IMR-90 (cell line): ENCODE data around the gene KAZALD1. TPM values are rescaled to one million over a fixed set of nuclear protein-coding genes. Genes with fewer than 3 reads are reported as not detected.

Experiments used
- ATAC-seq: fragments of 200-7000 bp; cut with Tn5 transposase; 2 replicates; pipeline ENCODE4 v1.9.1; 2020; ENCODE audit warnings: low read depth, mild to moderate bottlenecking, moderate library complexity
- BruUV-seq: library from RNA; stranded (reverse); fragments of 400-500 nt; replicated peaks from 2 replicates; lab custom pipeline; 2021; lab: Mats Ljungman, UMichigan
- CTCF ChIA-PET: fragments of 300-600 bp; formaldehyde crosslinking; extraction: SDS; loops from one replicate; lab custom pipeline; 2021; ENCODE audit warnings: antibody characterized with exemption; lab: Yijun Ruan, JAX
- POLR2A ChIA-PET: fragments of 300-600 bp; sonication (Branson Sonifier 250); formaldehyde crosslinking; loops from one replicate; lab custom pipeline; 2022; ENCODE audit warnings: antibody characterized with exemption; ENCODE audit not compliant: unreplicated experiment; lab: Charles Lee
- DNase-seq: peaks from one replicate; pipeline ENCODE4 v3.0.0; 2013
- H2AFZ ChIP-seq: replicated peaks from 2 replicates; pipeline ENCODE3; 2013; ENCODE audit warnings: low read length, mild to moderate bottlenecking; ENCODE audit not compliant: poor library complexity
- H2AK5ac ChIP-seq: 2 replicates; pipeline ENCODE4 v1.6.1; 2013; ENCODE audit warnings: low read depth, low read length, inconsistent platforms
- H2AK9ac ChIP-seq: replicated peaks from 2 replicates; pipeline ENCODE3; 2013; ENCODE audit warnings: mild to moderate bottlenecking, low read depth, low read length, moderate library complexity; ENCODE audit not compliant: poor library complexity
- H2BK120ac ChIP-seq: 2 replicates; pipeline ENCODE4 v1.6.1; 2013; ENCODE audit warnings: low read depth, low read length, inconsistent platforms
- H2BK15ac ChIP-seq: 3 replicates; pipeline ENCODE4 v1.6.1; 2013; ENCODE audit warnings: low read depth, low read length, inconsistent platforms
- H2BK20ac ChIP-seq: 2 replicates; pipeline ENCODE4 v1.6.1; 2013; ENCODE audit warnings: low read depth, mild to moderate bottlenecking, inconsistent platforms, low read length, moderate library complexity
- H2BK5ac ChIP-seq: 2 replicates; pipeline ENCODE4 v1.6.1; 2013; ENCODE audit warnings: mild to moderate bottlenecking, low read depth, low read length, inconsistent platforms; ENCODE audit not compliant: poor library complexity, severe bottlenecking
- H3K14ac ChIP-seq: replicated peaks from 2 replicates; pipeline ENCODE4 v1.6.1; 2013; ENCODE audit warnings: low read depth, low read length, inconsistent platforms
- H3K18ac ChIP-seq: 2 replicates; pipeline ENCODE4 v1.6.1; 2013; ENCODE audit warnings: low read depth, low read length, control low read depth
- H3K23ac ChIP-seq: 2 replicates; pipeline ENCODE4 v1.6.1; 2013; ENCODE audit warnings: low read depth, low read length, inconsistent platforms
- H3K27ac ChIP-seq: 2 replicates; pipeline ENCODE4 v1.5.1; 2013; ENCODE audit warnings: mild to moderate bottlenecking, control low read depth, low read length; ENCODE audit not compliant: insufficient read depth
- H3K27me3 ChIP-seq: 2 replicates; pipeline ENCODE4 v1.6.1; 2013; ENCODE audit warnings: low read length; ENCODE audit not compliant: control insufficient read depth, insufficient read depth
- H3K36me3 ChIP-seq: 2 replicates; pipeline ENCODE4 v1.6.1; 2013; ENCODE audit warnings: low read length, mixed read lengths; ENCODE audit not compliant: control insufficient read depth, insufficient read depth
- H3K4ac ChIP-seq: 2 replicates; pipeline ENCODE4 v1.6.1; 2013; ENCODE audit warnings: low read depth, low read length, inconsistent platforms
- H3K4me1 ChIP-seq: 2 replicates; pipeline ENCODE4 v1.6.1; 2013; ENCODE audit warnings: low read length, mixed read lengths; ENCODE audit not compliant: control insufficient read depth, insufficient read depth
- H3K4me2 ChIP-seq: 2 replicates; pipeline ENCODE4 v1.6.1; 2013; ENCODE audit warnings: low read depth, mild to moderate bottlenecking, control low read depth, low read length, moderate library complexity
- H3K4me3 ChIP-seq: 2 replicates; pipeline ENCODE4 v1.5.1; 2013; ENCODE audit warnings: low read depth, mild to moderate bottlenecking, control low read depth, low read length, moderate library complexity; ENCODE audit not compliant: insufficient read depth
- H3K56ac ChIP-seq: 2 replicates; pipeline ENCODE4 v1.6.1; 2013; ENCODE audit warnings: low read length, inconsistent platforms; ENCODE audit not compliant: insufficient read depth; ENCODE audit errors: extremely low read depth
- H3K79me1 ChIP-seq, 2 experiments: 2 replicates each; pipeline ENCODE4 v1.6.1; 2013; ENCODE audit warnings: low read length in 2 of 2, inconsistent platforms in 1 of 2, low read depth in 1 of 2
- H3K9ac ChIP-seq: 2 replicates; pipeline ENCODE4 v1.6.1; 2013; ENCODE audit warnings: low read depth, low read length, control low read depth
- H3K9me1 ChIP-seq: 2 replicates; pipeline ENCODE4 v1.6.1; 2013; ENCODE audit warnings: low read length, inconsistent platforms; ENCODE audit not compliant: insufficient read depth
- H3K9me3 ChIP-seq: 2 replicates; pipeline ENCODE4 v1.6.1; 2013; ENCODE audit warnings: low read length; ENCODE audit not compliant: control insufficient read depth, insufficient read depth
- H4K20me1 ChIP-seq: 2 replicates; pipeline ENCODE4 v1.6.1; 2013; ENCODE audit warnings: low read length, inconsistent platforms; ENCODE audit not compliant: insufficient read depth
- H4K5ac ChIP-seq: 2 replicates; pipeline ENCODE4 v1.6.1; 2013; ENCODE audit warnings: mild to moderate bottlenecking, low read depth, low read length, control low read depth
- H4K8ac ChIP-seq, 2 experiments: 2 replicates each; pipeline ENCODE4 v1.6.1; 2013; ENCODE audit warnings: low read depth in 2 of 2, low read length in 2 of 2, control low read depth in 1 of 2, inconsistent platforms in 1 of 2
- H4K91ac ChIP-seq: 2 replicates; pipeline ENCODE4 v1.6.1; 2013; ENCODE audit warnings: low read depth, low read length, inconsistent platforms; ENCODE audit not compliant: insufficient read depth
- BHLHE40 ChIP-seq: fragments of 150-350 bp; IDR thresholded peaks from 2 replicates; pipeline ENCODE4 v1.6.1; 2016; ENCODE audit warnings: mild to moderate bottlenecking, low read depth, low read length
- CEBPB ChIP-seq: IDR thresholded peaks from 2 replicates; pipeline ENCODE4 v1.6.1; 2012; ENCODE audit warnings: low read depth, low read length, improper control_type of control experiment
- CHD1 ChIP-seq: IDR thresholded peaks from 2 replicates; pipeline ENCODE4 v1.6.1; 2012; ENCODE audit warnings: low read depth, low read length, improper control_type of control experiment
- CTCF ChIP-seq: conservative IDR thresholded peaks from 2 replicates; pipeline ENCODE4 v1.5.1; 2012; ENCODE audit warnings: mild to moderate bottlenecking, low read depth, low read length, improper control_type of control experiment
- ELK1 ChIP-seq: fragments of 150-350 bp; IDR thresholded peaks from 2 replicates; pipeline ENCODE4 v1.6.1; 2016; ENCODE audit warnings: low read depth, mild to moderate bottlenecking, low read length, moderate library complexity, borderline replicate concordance
- FOS ChIP-seq: fragments of 150-350 bp; IDR thresholded peaks from 2 replicates; pipeline ENCODE4 v1.6.1; 2016; ENCODE audit warnings: low read depth, low read length
- MAFK ChIP-seq: IDR thresholded peaks from 2 replicates; pipeline ENCODE4 v1.6.1; 2012; ENCODE audit warnings: low read depth, low read length, improper control_type of control experiment
- MAZ ChIP-seq: IDR thresholded peaks from 2 replicates; pipeline ENCODE4 v1.6.1; 2012; ENCODE audit warnings: low read depth, mild to moderate bottlenecking, low read length, improper control_type of control experiment, moderate library complexity, borderline replicate concordance
- MXI1 ChIP-seq: IDR thresholded peaks from 2 replicates; pipeline ENCODE4 v1.6.1; 2012; ENCODE audit warnings: low read depth, mild to moderate bottlenecking, low read length, moderate library complexity, borderline replicate concordance
- NFE2L2 ChIP-seq: fragments of 150-350 bp; IDR thresholded peaks from 2 replicates; pipeline ENCODE4 v1.6.1; 2016; ENCODE audit warnings: low read depth, mild to moderate bottlenecking, low read length
- POLR2A ChIP-seq: IDR thresholded peaks from 2 replicates; pipeline ENCODE4 v1.6.1; 2012; ENCODE audit warnings: mild to moderate bottlenecking, low read depth, low read length
- RAD21 ChIP-seq: IDR thresholded peaks from 2 replicates; pipeline ENCODE4 v1.6.1; 2012; ENCODE audit warnings: low read length, improper control_type of control experiment
- RCOR1 ChIP-seq: IDR thresholded peaks from 2 replicates; pipeline ENCODE4 v1.6.1; 2012; ENCODE audit warnings: mild to moderate bottlenecking, low read length, improper control_type of control experiment; ENCODE audit not compliant: insufficient replicate concordance
- RFX5 ChIP-seq: IDR thresholded peaks from 2 replicates; pipeline ENCODE4 v1.8.0; 2012; ENCODE audit warnings: low read depth, mild to moderate bottlenecking, low read length, moderate library complexity
- SMC3 ChIP-seq: fragments of 150-350 bp; IDR thresholded peaks from 2 replicates; pipeline ENCODE4 v1.6.1; 2016; ENCODE audit warnings: low read depth, mild to moderate bottlenecking, antibody characterized with exemption, low read length, moderate library complexity
- USF2 ChIP-seq: fragments of 150-350 bp; IDR thresholded peaks from 2 replicates; pipeline ENCODE4 v1.6.1; 2017; ENCODE audit warnings: mild to moderate bottlenecking, antibody characterized with exemption, low read length, low read depth
- WGBS, 2 experiments: methylation state at CpG; one replicate each; pipeline versions ENCODE4 v1.1.5 to v1.1.7; 2013; ENCODE audit warnings: missing lambda C conversion rate in 2 of 2; ENCODE audit not compliant: insufficient read length in 1 of 2; ENCODE audit errors: extremely low coverage in 2 of 2; 5-methylcytosine and 5-hydroxymethylcytosine counted together
- dilution Hi-C: fragments of 300-500 bp; cut with HindIII; formaldehyde crosslinking; loops from one replicate; pipeline ENCODE4 v1.14.3; 2018; ENCODE audit warnings: low sequenced_read_pairs; ENCODE audit not compliant: unreplicated experiment
- in situ Hi-C: fragments of 300-500 bp; cut with MboI; formaldehyde crosslinking; loops from 3 replicates; pipeline ENCODE4 v1.14.3; 2019; ENCODE audit warnings: low sequenced_read_pairs, inconsistent platforms, mixed read lengths
- intact Hi-C: fragments of 100-400 bp; cut with micrococcal nuclease; formaldehyde crosslinking; loops from 2 replicates; pipeline ENCODE4 v1.10.0; 2022
- polyA plus RNA-seq, 3 experiments: library from polyadenylated mRNA; depleted of rRNA; stranded (reverse); fragments of >200 nt; gene quantifications; 2 replicates each; pipeline ENCODE4 v1.2.3, GENCODE V29; 2012; ENCODE audit warnings: low replicate concordance in 1 of 3
- total RNA-seq: library from RNA; depleted of rRNA; stranded (reverse); fragments of >200 nt; gene quantifications from 2 replicates; pipeline ENCODE4 v1.2.3, GENCODE V29; 2012

The KAZALD1 gene
- total and polyA plus RNA-seq, 2 of the 4 experiments (the other 2 are of a cell fraction) = 9.1 to 18.6 TPM

DNA sequence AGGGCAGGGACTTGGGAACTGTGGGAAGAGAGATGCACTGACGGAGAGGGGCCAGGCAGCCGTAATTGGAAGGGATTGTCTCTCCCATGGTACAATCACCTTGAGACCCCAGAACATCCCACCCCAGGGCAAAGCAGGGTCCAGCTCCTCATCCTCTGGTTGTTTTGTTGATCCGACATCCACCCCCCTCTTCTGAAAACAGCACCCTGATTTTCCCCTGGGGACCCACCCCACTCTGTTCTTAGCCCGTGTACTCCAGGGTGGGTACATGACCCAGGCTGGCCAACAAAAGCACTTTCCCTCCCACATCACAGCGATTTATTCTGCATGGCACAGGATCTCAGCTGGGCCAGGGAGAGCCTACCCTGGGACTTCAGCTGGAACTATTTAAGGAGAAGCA lies 45.0 kb upstream of the KAZALD1 start:
- no peak overlapping the region for H3K23ac ChIP-seq
- dilution Hi-C loops = no loop called here
- WGBS, 2 experiments = 76% methylated on average over 2 of the region's 5 CpGs; no CpG with 5 or more reads in 1 of the 2 experiments

More for the DNA sequence above, 45.0 kb upstream of the KAZALD1 start:
- Histone ChIP-seq H2BK120ac (no peak overlapping the region), H3K79me1 (0 out of 4 replicates have a peak, but pooled peaks cover 0 to 7% of the 10 kb centered on the region in 2 experiments), H2AFZ (no peak overlapping the region), H3K9me1 (peaks cover 13% of the 10 kb centered on the region), H3K56ac (no peak overlapping the region), H2AK9ac (peak overlapping the region; percentile 19), H3K4ac (no peak overlapping the region), H3K9me3 (no peaks in the 10 kb centered on the region), H2AK5ac (peak overlapping the region; percentile 36; the same call in 1 of the 2 replicates), H3K4me3 (no peak overlapping the region), H3K4me1 (peaks cover 22% of the 10 kb centered on the region), H4K20me1 (peaks cover 4% of the 10 kb centered on the region; the same call in 1 of the 2 replicates), H2BK5ac (no peak overlapping the region), H2BK15ac (no peak overlapping the region), H3K27me3 (peaks cover 1% of the 10 kb centered on the region; the same call in 1 of the 2 replicates), H3K36me3 (no peaks in the 10 kb centered on the region), H3K27ac (no peak overlapping the region), H3K9ac (no peak overlapping the region), H3K4me2 (no peak overlapping the region), H4K8ac (no peak overlapping the region), H4K5ac (no peak overlapping the region), H2BK20ac (no peak overlapping the region), H3K14ac (no peak overlapping the region), H4K91ac (no peak overlapping the region), H3K18ac (no peak overlapping the region)
- TF ChIP-seq MAFK (no peak), FOS (no peak), SMC3 (no peak), RAD21 (no peak), NFE2L2 (no peak), ELK1 (no peak), POLR2A (no peak), MXI1 (no peak), USF2 (no peak), CTCF (no peak), CHD1 (no peak), CEBPB (no peak), MAZ (no peak), RFX5 (no peak), BHLHE40 (no peak), RCOR1 (no peak)
- DNase-seq = no peak
- no TSS peak for BruUV-seq
- in situ Hi-C loops (no loop called here), intact Hi-C loops (loop anchor here (10.0 kb wide), 1 partner anchor 452 kb away; no protein-coding TSS in a partner anchor)
- CTCF ChIA-PET = interaction anchor here (6.8 kb wide), 1 partner anchor 18 kb away, joined by 48 read pairs; the partner anchor contains the start of gene LZTS2
- POLR2A ChIA-PET = no interaction called here
- no peak for ATAC-seq
